HEK293 (cell line): ENCODE measurements around the gene GTPBP10.

Experiments
- GFI1B ChIP-seq: fragments of 450-650 bp; formaldehyde crosslinking; IDR thresholded peaks from 2 replicates; pipeline ENCODE4 v1.5.1; 2016; ENCODE audit warnings: missing biosample characterization, missing genetic modification characterization
- GLIS1 ChIP-seq: fragments of 450-650 bp; formaldehyde crosslinking; IDR thresholded peaks from 2 replicates; pipeline ENCODE4 v1.5.1; 2016; ENCODE audit warnings: missing biosample characterization, missing genetic modification characterization
- GLIS2 ChIP-seq: fragments of 450-650 bp; formaldehyde crosslinking; IDR thresholded peaks from 2 replicates; pipeline ENCODE4 v1.5.1; 2016; ENCODE audit warnings: missing biosample characterization, missing genetic modification characterization
- WT1 ChIP-seq: fragments of 450-650 bp; formaldehyde crosslinking; IDR thresholded peaks from 2 replicates; pipeline ENCODE4 v1.5.1; 2016; ENCODE audit warnings: missing biosample characterization, missing genetic modification characterization
- ZBTB8A ChIP-seq: fragments of 450-650 bp; formaldehyde crosslinking; IDR thresholded peaks from 2 replicates; pipeline ENCODE4 v1.5.1; 2016; ENCODE audit warnings: missing biosample characterization, missing genetic modification characterization
- ZFP3 ChIP-seq: fragments of 450-650 bp; formaldehyde crosslinking; IDR thresholded peaks from 2 replicates; pipeline ENCODE4 v1.5.1; 2016; ENCODE audit warnings: low read depth, missing biosample characterization, missing genetic modification characterization
- ZNF140 ChIP-seq: fragments of 450-650 bp; formaldehyde crosslinking; IDR thresholded peaks from 2 replicates; pipeline ENCODE4 v1.5.1; 2016; ENCODE audit warnings: missing biosample characterization, missing genetic modification characterization
- ZNF155 ChIP-seq: fragments of 450-650 bp; formaldehyde crosslinking; IDR thresholded peaks from 2 replicates; pipeline ENCODE4 v1.5.1; 2016; ENCODE audit warnings: missing biosample characterization, missing genetic modification characterization
- ZNF19 ChIP-seq: fragments of 450-650 bp; formaldehyde crosslinking; IDR thresholded peaks from 2 replicates; pipeline ENCODE4; 2016; ENCODE audit warnings: missing biosample characterization, missing genetic modification characterization, low read depth
- ZNF202 ChIP-seq: fragments of 450-650 bp; formaldehyde crosslinking; IDR thresholded peaks from 2 replicates; pipeline ENCODE4 v1.5.1; 2016; ENCODE audit warnings: missing biosample characterization, missing genetic modification characterization, borderline replicate concordance
- ZNF23 ChIP-seq: fragments of 450-650 bp; formaldehyde crosslinking; IDR thresholded peaks from 2 replicates; pipeline ENCODE4 v1.5.1; 2016; ENCODE audit warnings: missing biosample characterization, missing genetic modification characterization, borderline replicate concordance
- ZNF239 ChIP-seq: fragments of 450-650 bp; formaldehyde crosslinking; IDR thresholded peaks from 2 replicates; pipeline ENCODE4 v1.5.1; 2016; ENCODE audit warnings: missing biosample characterization, missing genetic modification characterization
- ZNF274 ChIP-seq, 2 experiments: fragments of 200-500 bp in 1 of 2; fragments of 450-650 bp in 1 of 2; sonication (Bioruptor generic) in 1 of 2; formaldehyde crosslinking in 1 of 2; IDR thresholded peaks; 2 replicates each; pipeline versions ENCODE4 v1.5.1 to v1.6.1; 2014 to 2016; ENCODE audit warnings: borderline replicate concordance in 1 of 2, inconsistent platforms in 1 of 2, low read length in 1 of 2, missing biosample characterization in 1 of 2, missing genetic modification characterization in 1 of 2
- ZNF292 ChIP-seq: fragments of 450-650 bp; formaldehyde crosslinking; IDR thresholded peaks from 2 replicates; pipeline ENCODE4 v1.5.1; 2016; ENCODE audit warnings: low read depth, missing biosample characterization, missing genetic modification characterization, borderline replicate concordance
- ZNF341 ChIP-seq: fragments of 450-650 bp; formaldehyde crosslinking; IDR thresholded peaks from 2 replicates; pipeline ENCODE4; 2016; ENCODE audit warnings: low read depth, missing biosample characterization, missing genetic modification characterization
- ZNF366 ChIP-seq: fragments of 450-650 bp; formaldehyde crosslinking; conservative IDR thresholded peaks from 2 replicates; pipeline ENCODE4 v1.5.1; 2016; ENCODE audit warnings: missing biosample characterization, missing genetic modification characterization
- ZNF521 ChIP-seq: fragments of 450-650 bp; formaldehyde crosslinking; IDR thresholded peaks from 2 replicates; pipeline ENCODE4 v1.5.1; 2017; ENCODE audit warnings: missing biosample characterization, mild to moderate bottlenecking, missing genetic modification characterization
- ZNF600 ChIP-seq: fragments of 450-650 bp; formaldehyde crosslinking; IDR thresholded peaks from 2 replicates; pipeline ENCODE4 v1.5.1; 2016; ENCODE audit warnings: missing biosample characterization, missing genetic modification characterization
- ZNF610 ChIP-seq: fragments of 450-650 bp; formaldehyde crosslinking; IDR thresholded peaks from 2 replicates; pipeline ENCODE4 v1.5.1; 2016; ENCODE audit warnings: missing biosample characterization, missing genetic modification characterization, borderline replicate concordance
- ZNF707 ChIP-seq: fragments of 450-650 bp; formaldehyde crosslinking; IDR thresholded peaks from 2 replicates; pipeline ENCODE4 v1.5.1; 2016; ENCODE audit warnings: missing biosample characterization, missing genetic modification characterization
- ZNF791 ChIP-seq: fragments of 450-650 bp; formaldehyde crosslinking; IDR thresholded peaks from 2 replicates; pipeline ENCODE4 v1.5.1; 2016; ENCODE audit warnings: missing biosample characterization, missing genetic modification characterization
- ZNF792 ChIP-seq: fragments of 450-650 bp; formaldehyde crosslinking; IDR thresholded peaks from 2 replicates; pipeline ENCODE4 v1.5.1; 2016; ENCODE audit warnings: missing biosample characterization, missing genetic modification characterization
- TF ChIP-seq, protein P1 (sequence below): fragments of 450-650 bp; formaldehyde crosslinking; optimal IDR thresholded peaks from 2 replicates; pipeline ENCODE3; 2016; ENCODE audit warnings: missing biosample characterization, mild to moderate bottlenecking, missing genetic modification characterization
- TF ChIP-seq, protein P2 (sequence below): fragments of 450-650 bp; formaldehyde crosslinking; IDR thresholded peaks from 2 replicates; pipeline ENCODE4 v1.5.1; 2016; ENCODE audit warnings: missing biosample characterization, missing genetic modification characterization
- TF ChIP-seq, protein P3 (sequence below): fragments of 450-650 bp; formaldehyde crosslinking; IDR thresholded peaks from 2 replicates; pipeline ENCODE4 v1.5.1; 2016; ENCODE audit warnings: missing biosample characterization, missing genetic modification characterization
- TF ChIP-seq, protein P4 (sequence below): fragments of 450-650 bp; formaldehyde crosslinking; IDR thresholded peaks from 2 replicates; pipeline ENCODE4 v1.5.1; 2016; ENCODE audit warnings: missing biosample characterization, missing genetic modification characterization
- TF ChIP-seq, protein P5 (sequence below): fragments of 450-650 bp; formaldehyde crosslinking; IDR thresholded peaks from 2 replicates; pipeline ENCODE4 v1.5.0; 2017; ENCODE audit warnings: missing biosample characterization, missing genetic modification characterization, borderline replicate concordance
- TF ChIP-seq, protein P6 (sequence below): IDR thresholded peaks from 2 replicates; pipeline ENCODE4 v1.6.1; 2011; ENCODE audit warnings: mild to moderate bottlenecking, low read depth, low read length, borderline replicate concordance
- TF ChIP-seq, protein P7 (sequence below): fragments of 450-650 bp; formaldehyde crosslinking; IDR thresholded peaks from 2 replicates; pipeline ENCODE4; 2016; ENCODE audit warnings: missing biosample characterization, missing genetic modification characterization

The GTPBP10 gene

DNA sequence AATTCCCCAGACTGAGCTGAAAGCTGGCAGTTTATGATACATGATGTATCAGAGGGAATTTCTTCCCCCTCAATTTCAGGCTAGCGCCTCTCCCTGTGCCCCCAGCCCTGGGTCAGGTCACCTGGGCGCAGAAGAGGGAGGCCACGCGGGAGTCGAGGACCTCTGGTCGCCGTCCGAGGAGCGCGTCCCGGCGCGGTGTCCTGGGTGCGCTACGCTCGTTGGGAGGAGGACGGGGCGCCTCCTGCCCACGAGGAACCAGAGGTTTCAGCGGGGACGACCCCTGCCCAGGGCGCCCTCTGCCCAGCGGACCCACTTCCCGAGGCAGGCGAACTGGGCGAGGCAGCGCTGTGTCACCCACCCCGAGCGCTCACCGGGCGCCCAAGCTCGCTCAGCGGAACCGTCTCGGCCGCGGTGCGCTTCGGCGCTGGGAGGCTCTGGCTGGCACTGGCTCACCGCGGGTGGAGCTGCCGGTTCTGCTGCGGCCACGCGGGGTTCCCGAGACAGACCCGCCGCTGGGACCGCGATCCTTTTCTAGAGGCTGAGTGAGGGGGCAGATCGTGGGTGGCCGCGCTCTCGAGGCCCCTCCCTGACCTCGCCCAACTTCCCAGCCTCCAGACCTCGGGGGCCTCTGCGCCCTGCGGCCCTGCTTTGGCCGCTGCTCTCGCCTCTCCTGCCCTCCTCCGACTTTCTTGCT is 25.6 kb upstream of the GTPBP10 start, which contains the start of gene FAM237B (continued):
- TF ChIP-seq, protein P1, sequence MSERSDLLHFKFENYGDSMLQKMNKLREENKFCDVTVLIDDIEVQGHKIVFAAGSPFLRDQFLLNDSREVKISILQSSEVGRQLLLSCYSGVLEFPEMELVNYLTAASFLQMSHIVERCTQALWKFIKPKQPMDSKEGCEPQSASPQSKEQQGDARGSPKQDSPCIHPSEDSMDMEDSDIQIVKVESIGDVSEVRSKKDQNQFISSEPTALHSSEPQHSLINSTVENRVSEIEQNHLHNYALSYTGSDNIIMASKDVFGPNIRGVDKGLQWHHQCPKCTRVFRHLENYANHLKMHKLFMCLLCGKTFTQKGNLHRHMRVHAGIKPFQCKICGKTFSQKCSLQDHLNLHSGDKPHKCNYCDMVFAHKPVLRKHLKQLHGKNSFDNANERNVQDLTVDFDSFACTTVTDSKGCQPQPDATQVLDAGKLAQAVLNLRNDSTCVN (tag by site-specific recombination), result peak; percentile 56
- TF ChIP-seq GLIS1 (tag by site-specific recombination) (0 out of 2 replicates have a peak, but pooled peaks have one; percentile 7), ZNF707 (tag by site-specific recombination) (no peak), ZBTB8A (tag by site-specific recombination) (no peak; the same call in 1 of the 2 replicates), ZNF274 (IDR thresholded peaks at IDR 0.05; ENCODE audit: low read length) (no peak), ZNF274 (tag by site-specific recombination; IDR thresholded peaks at IDR 0.05; ENCODE audit: borderline replicate concordance) (no peak), WT1 (tag by site-specific recombination) (no peak), ZNF239 (tag by site-specific recombination) (no peak), ZNF600 (peak; percentile 50; the same call in 1 of the 2 replicates), ZNF366 (tag by site-specific recombination) (no peak), GFI1B (tag by site-specific recombination) (no peak), ZNF19 (tag by site-specific recombination) (no peak), ZNF140 (tag by site-specific recombination) (no peak), ZNF202 (no peak), ZNF292 (tag by site-specific recombination) (no peak), ZNF791 (tag by site-specific recombination) (no peak), ZNF610 (tag by site-specific recombination) (no peak), GLIS2 (no peak; the same call in 1 of the 2 replicates), ZNF341 (tag by site-specific recombination) (no peak), ZNF23 (tag by site-specific recombination) (no peak), ZNF155 (tag by site-specific recombination) (no peak), ZNF792 (tag by site-specific recombination) (no peak), ZFP3 (tag by site-specific recombination) (no peak), ZNF521 (tag by site-specific recombination) (no peak)
- TF ChIP-seq, protein P2, sequence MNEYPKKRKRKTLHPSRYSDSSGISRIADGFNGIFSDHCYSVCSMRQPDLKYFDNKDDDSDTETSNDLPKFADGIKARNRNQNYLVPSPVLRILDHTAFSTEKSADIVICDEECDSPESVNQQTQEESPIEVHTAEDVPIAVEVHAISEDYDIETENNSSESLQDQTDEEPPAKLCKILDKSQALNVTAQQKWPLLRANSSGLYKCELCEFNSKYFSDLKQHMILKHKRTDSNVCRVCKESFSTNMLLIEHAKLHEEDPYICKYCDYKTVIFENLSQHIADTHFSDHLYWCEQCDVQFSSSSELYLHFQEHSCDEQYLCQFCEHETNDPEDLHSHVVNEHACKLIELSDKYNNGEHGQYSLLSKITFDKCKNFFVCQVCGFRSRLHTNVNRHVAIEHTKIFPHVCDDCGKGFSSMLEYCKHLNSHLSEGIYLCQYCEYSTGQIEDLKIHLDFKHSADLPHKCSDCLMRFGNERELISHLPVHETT (tag by site-specific recombination), result no peak
- TF ChIP-seq, protein P3, sequence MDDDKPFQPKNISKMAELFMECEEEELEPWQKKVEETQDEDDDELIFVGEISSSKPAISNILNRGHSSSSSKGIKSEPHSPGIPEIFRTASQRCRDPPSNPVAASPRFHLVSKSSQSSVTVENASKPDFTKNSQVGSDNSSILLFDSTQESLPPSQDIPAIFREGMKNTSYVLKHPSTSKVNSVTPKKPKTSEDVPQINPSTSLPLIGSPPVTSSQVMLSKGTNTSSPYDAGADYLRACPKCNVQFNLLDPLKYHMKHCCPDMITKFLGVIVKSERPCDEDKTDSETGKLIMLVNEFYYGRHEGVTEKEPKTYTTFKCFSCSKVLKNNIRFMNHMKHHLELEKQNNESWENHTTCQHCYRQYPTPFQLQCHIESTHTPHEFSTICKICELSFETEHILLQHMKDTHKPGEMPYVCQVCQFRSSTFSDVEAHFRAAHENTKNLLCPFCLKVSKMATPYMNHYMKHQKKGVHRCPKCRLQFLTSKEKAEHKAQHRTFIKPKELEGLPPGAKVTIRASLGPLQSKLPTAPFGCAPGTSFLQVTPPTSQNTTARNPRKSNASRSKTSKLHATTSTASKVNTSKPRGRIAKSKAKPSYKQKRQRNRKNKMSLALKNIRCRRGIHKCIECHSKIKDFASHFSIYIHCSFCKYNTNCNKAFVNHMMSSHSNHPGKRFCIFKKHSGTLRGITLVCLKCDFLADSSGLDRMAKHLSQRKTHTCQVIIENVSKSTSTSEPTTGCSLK, result no peak
- TF ChIP-seq, protein P4, sequence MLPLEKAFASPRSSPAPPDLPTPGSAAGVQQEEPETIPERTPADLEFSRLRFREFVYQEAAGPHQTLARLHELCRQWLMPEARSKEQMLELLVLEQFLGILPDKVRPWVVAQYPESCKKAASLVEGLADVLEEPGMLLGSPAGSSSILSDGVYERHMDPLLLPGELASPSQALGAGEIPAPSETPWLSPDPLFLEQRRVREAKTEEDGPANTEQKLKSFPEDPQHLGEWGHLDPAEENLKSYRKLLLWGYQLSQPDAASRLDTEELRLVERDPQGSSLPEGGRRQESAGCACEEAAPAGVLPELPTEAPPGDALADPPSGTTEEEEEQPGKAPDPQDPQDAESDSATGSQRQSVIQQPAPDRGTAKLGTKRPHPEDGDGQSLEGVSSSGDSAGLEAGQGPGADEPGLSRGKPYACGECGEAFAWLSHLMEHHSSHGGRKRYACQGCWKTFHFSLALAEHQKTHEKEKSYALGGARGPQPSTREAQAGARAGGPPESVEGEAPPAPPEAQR (tag by site-specific recombination), result no peak
- TF ChIP-seq, protein P5, sequence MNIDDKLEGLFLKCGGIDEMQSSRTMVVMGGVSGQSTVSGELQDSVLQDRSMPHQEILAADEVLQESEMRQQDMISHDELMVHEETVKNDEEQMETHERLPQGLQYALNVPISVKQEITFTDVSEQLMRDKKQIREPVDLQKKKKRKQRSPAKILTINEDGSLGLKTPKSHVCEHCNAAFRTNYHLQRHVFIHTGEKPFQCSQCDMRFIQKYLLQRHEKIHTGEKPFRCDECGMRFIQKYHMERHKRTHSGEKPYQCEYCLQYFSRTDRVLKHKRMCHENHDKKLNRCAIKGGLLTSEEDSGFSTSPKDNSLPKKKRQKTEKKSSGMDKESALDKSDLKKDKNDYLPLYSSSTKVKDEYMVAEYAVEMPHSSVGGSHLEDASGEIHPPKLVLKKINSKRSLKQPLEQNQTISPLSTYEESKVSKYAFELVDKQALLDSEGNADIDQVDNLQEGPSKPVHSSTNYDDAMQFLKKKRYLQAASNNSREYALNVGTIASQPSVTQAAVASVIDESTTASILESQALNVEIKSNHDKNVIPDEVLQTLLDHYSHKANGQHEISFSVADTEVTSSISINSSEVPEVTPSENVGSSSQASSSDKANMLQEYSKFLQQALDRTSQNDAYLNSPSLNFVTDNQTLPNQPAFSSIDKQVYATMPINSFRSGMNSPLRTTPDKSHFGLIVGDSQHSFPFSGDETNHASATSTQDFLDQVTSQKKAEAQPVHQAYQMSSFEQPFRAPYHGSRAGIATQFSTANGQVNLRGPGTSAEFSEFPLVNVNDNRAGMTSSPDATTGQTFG, result no peak
- TF ChIP-seq, protein P6, sequence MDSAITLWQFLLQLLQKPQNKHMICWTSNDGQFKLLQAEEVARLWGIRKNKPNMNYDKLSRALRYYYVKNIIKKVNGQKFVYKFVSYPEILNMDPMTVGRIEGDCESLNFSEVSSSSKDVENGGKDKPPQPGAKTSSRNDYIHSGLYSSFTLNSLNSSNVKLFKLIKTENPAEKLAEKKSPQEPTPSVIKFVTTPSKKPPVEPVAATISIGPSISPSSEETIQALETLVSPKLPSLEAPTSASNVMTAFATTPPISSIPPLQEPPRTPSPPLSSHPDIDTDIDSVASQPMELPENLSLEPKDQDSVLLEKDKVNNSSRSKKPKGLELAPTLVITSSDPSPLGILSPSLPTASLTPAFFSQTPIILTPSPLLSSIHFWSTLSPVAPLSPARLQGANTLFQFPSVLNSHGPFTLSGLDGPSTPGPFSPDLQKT, result no peak
- TF ChIP-seq, protein P7, sequence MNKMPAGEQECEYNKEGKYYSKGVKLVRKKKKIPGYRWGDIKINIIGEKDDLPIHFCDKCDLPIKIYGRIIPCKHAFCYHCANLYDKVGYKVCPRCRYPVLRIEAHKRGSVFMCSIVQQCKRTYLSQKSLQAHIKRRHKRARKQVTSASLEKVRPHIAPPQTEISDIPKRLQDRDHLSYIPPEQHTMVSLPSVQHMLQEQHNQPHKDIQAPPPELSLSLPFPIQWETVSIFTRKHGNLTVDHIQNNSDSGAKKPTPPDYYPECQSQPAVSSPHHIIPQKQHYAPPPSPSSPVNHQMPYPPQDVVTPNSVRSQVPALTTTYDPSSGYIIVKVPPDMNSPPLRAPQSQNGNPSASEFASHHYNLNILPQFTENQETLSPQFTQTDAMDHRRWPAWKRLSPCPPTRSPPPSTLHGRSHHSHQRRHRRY (tag by site-specific recombination), result no peak
